ENCODE data around the gene BRSK2.
"Not testable (repeated sequence)": the region's sequence is repeated elsewhere in the genome, so short reads cannot be mapped to it uniquely, and the experiment has no call there.

BRSK2 gene

DNA sequence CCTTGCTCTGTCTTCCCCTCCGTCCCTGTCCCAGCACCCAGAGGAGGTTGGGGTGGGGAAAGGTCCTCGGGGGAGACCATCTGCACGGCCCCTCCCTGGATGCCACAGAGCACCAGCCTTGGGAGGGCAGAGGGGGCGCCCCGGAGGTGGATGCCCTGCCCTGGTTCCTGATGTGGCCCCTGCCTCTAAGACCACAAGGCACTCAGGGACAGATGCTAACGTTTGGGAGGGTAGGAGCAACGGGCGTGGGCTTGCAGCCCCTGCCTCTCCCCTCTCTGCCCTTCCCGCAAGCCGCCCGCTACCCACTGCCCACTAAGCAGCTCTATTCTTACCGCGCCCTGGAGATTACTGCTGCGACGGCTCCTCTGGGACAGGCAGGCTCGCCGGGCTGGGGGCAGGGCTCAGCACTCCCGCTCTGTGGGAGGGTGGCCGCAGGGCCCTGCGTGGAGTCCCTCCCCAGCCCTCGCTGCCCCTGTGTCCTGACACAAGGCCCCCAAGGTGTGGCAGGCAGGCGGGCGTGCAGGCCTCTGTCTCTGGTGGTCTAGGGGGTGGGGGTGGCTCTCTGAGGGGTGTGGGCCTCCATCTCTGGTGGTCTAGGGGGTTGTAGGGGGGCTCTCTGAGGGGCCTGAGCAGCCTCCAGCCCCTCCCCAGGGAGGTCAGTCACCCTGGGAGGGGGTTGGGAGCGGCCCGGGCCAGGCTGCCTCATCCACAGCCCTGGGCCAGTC, 14.9 kb downstream of the BRSK2 start:
- Mint-ChIP-seq H3K9me3 (no peaks in the 10 kb centered on the region), H3K27ac (no peak overlapping the region), H3K4me3 (no peak overlapping the region), H3K4me1 (peaks cover 4% of the 10 kb centered on the region), H3K27me3 (peaks cover 22% of the 10 kb centered on the region)
- ATAC-seq: no peak
- DNase-seq: no peak

- H3K4me3 Mint-ChIP-seq: no peak overlapping the region
- H3K27ac Mint-ChIP-seq: no peak overlapping the region
- no peak for ATAC-seq
- DNase-seq: no peak
- H3K27me3 Mint-ChIP-seq: peaks cover 20% of the 10 kb centered on the region
- no peaks in the 10 kb centered on the region for H3K9me3 Mint-ChIP-seq
- peaks cover 4% of the 10 kb centered on the region for H3K4me1 Mint-ChIP-seq
These were observed 15.7 kb downstream of the BRSK2 start for GRCh38 chr11:1405186-1406020.

DNA sequence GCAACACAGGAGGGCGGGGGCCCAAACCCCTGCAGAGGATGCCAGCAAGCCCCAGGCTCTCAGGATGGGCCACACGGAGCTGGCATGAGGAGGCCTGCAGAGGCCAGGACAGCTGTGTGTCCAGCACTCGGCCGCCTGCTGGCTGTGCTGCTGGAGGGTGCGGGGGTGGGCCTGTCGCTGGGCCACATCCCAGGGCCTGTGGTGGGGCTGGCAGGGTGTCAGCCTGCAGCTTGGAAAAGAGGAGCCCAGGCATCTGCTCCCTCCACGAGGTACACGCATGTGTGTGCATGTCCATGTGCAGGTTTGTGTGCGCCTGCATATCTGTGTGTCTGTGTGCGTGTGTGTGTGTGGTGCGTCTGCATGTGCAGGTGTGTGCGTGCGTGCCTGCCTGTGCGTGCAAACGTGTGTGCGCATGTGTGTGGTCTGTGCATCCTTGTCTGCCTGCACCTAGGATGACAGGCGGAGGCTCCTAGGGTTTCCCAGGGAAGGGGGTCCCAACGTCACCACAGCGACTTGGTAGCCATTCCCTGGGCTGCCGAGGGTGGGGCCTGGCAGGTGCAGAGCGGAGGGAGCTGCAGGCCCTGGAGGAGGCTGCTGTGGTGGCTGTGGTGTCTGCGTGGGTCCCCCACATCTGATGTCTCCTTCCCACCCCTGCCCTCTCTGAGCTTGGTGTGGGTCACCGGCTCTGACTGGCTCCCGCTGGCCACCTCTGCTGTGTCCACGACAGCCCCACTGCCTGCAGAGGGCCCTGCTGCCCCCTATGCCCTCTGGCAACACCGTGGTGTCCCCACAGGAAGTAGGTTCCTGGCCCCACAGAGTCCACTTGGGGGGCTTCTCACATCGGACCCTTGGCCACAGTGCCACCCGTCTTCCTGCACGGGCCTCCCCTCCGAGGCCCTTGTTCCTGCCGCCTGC, 17.1 kb downstream of the BRSK2 start:
- ATAC-seq (no peak), DNase-seq (no peak)
- H3K4me1 Mint-ChIP-seq: no peaks in the 10 kb centered on the region
- no peaks in the 10 kb centered on the region for H3K9me3 Mint-ChIP-seq
- H3K27ac Mint-ChIP-seq: no peak overlapping the region
- no peak overlapping the region for H3K4me3 Mint-ChIP-seq
- H3K27me3 Mint-ChIP-seq: peaks cover 6% of the 10 kb centered on the region

- Mint-ChIP-seq H3K4me1 (no peaks in the 10 kb centered on the region), H3K9me3 (no peaks in the 10 kb centered on the region), H3K4me3 (no peak overlapping the region), H3K27me3 (peaks cover 5% of the 10 kb centered on the region), H3K27ac (peak overlapping the region in 1 of 2 donors; percentile 34)
- no peak for DNase-seq
- ATAC-seq: no peak
These were observed 17.9 kb downstream of the BRSK2 start for GRCh38 chr11:1407668-1408067.

DNA sequence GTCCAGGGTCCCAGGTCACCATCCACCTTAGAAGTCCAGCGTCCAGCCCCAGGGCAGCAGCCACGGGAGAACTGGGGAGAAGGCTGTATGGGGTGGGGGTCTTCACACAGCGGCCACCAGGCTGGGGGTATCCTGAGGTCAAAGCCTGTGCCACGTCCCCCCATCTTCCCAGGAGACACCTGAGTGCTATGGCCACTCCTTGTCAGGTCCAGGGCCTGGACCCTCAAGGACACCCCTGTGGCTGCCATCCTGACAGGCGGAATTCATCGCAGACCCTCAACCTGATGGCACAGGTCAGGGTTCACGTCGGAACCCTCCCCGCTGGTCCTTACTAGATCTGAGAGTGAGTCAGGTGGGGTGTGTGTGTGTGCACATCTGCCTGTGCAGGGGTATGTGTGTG, 18.6 kb downstream of the BRSK2 start:
- H3K9me3 Mint-ChIP-seq: no peaks in the 10 kb centered on the region
- no peak for ATAC-seq
- H3K27ac Mint-ChIP-seq: no peak overlapping the region
- H3K4me3 Mint-ChIP-seq: no peak overlapping the region
- DNase-seq: no peak
- no peaks in the 10 kb centered on the region for H3K4me1 Mint-ChIP-seq
- peaks cover 5% of the 10 kb centered on the region for H3K27me3 Mint-ChIP-seq

GRCh38 chr11:1409108-1409851, 19.5 kb downstream of the BRSK2 start:
- Mint-ChIP-seq H3K27me3 (peaks cover 5% of the 10 kb centered on the region), H3K4me3 (no peak overlapping the region), H3K27ac (peak overlapping the region in 1 of 2 donors; percentile 61), H3K4me1 (no peaks in the 10 kb centered on the region), H3K9me3 (no peaks in the 10 kb centered on the region)
- ATAC-seq (no peak), DNase-seq (no peak)

GRCh38 chr11:1409852-1410125, 20.1 kb downstream of the BRSK2 start:
- not testable (repeated sequence) for H3K27me3 Mint-ChIP-seq, H3K9me3 Mint-ChIP-seq, DNase-seq, ATAC-seq, H3K4me1 Mint-ChIP-seq, H3K4me3 Mint-ChIP-seq
- H3K27ac Mint-ChIP-seq: peak overlapping the region in 1 of 2 donors; percentile 61

GRCh38 chr11:1410366-1411291, 20.9 kb downstream of the BRSK2 start:
- H3K9me3 Mint-ChIP-seq: no peaks in the 10 kb centered on the region
- H3K27ac Mint-ChIP-seq: no peak overlapping the region
- H3K27me3 Mint-ChIP-seq: peaks cover 5% of the 10 kb centered on the region
- no peak overlapping the region for H3K4me3 Mint-ChIP-seq
- ATAC-seq (no peak), DNase-seq (no peak)
- H3K4me1 Mint-ChIP-seq: no peaks in the 10 kb centered on the region

GRCh38 chr11:1411301-1411700, 21.6 kb downstream of the BRSK2 start:
- DNase-seq (no peak), ATAC-seq (no peak)
- peaks cover 0 to 4% of the 10 kb centered on the region in 2 donors for H3K9me3 Mint-ChIP-seq
- H3K4me1 Mint-ChIP-seq: no peaks in the 10 kb centered on the region
- no peak overlapping the region for H3K4me3 Mint-ChIP-seq
- peaks cover 5% of the 10 kb centered on the region for H3K27me3 Mint-ChIP-seq
- no peak overlapping the region for H3K27ac Mint-ChIP-seq

DNA sequence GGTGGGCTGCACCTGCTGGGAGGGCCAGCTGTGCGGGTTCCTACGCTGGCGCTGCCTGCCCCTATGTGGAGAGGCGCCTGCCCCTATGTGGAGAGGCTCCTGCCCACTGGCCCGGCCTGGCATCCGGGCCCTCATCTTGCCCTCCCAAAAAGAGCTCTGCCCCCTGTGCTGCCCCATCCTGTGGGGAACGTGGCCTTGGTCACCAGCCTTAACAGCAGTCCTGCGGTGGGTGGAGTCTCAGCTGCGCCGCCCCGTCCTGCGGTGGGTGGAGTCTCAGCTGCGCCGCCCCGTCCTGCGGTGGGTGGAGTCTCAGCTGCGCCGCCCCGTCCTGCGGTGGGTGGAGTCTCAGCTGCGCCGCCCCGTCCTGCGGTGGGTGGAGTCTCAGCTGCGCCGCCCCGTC, 22.0 kb downstream of the BRSK2 start:
- ATAC-seq: not testable (repeated sequence)

GRCh38 chr11:1412377-1413095, 22.8 kb downstream of the BRSK2 start:
- H3K9me3 Mint-ChIP-seq: peaks cover 0 to 12% of the 10 kb centered on the region in 2 donors
- ATAC-seq: peak; percentile 48
- H3K4me1 Mint-ChIP-seq: no peaks in the 10 kb centered on the region
- no peak overlapping the region for H3K4me3 Mint-ChIP-seq
- peaks cover 5% of the 10 kb centered on the region for H3K27me3 Mint-ChIP-seq
- no peak overlapping the region for H3K27ac Mint-ChIP-seq
- DNase-seq: no peak

More for the DNA sequence above, 22.0 kb downstream of the BRSK2 start:
- H3K4me1 Mint-ChIP-seq, H3K9me3 Mint-ChIP-seq, H3K27me3 Mint-ChIP-seq, DNase-seq, H3K4me3 Mint-ChIP-seq, H3K27ac Mint-ChIP-seq: not testable (repeated sequence)

GRCh38 chr11:1414650-1415049, 24.9 kb downstream of the BRSK2 start:
- H3K4me3 Mint-ChIP-seq: no peak overlapping the region
- no peaks in the 10 kb centered on the region for H3K4me1 Mint-ChIP-seq
- H3K27me3 Mint-ChIP-seq: peaks cover 1% of the 10 kb centered on the region
- H3K9me3 Mint-ChIP-seq: peaks cover 4 to 23% of the 10 kb centered on the region in 2 donors
- no peak overlapping the region for H3K27ac Mint-ChIP-seq
- ATAC-seq (no peak), DNase-seq (no peak)

DNA sequence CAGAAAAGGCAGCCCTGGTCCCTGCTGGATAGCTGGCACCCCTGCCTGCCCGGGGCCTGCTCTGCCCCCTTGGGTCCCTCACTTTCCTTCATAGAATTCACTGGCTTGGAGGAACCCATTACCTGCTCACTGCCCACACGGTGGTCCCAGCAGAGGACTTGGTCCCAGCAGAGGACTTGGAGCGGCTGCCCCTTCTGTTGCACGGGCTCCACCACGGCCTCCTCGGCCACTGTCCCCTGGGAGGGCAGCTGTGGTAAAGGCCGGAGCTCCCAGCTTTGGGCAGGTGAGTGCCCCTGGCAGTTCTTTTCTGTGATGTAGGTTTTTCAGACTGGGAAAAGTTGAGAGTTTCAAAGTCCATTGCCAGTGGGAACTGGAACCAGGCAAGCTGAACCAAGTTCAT, 25.9 kb downstream of the BRSK2 start:
- DNase-seq (no peak), ATAC-seq (no peak)
- Mint-ChIP-seq H3K4me1 (no peaks in the 10 kb centered on the region), H3K9me3 (peaks cover 4 to 32% of the 10 kb centered on the region in 2 donors), H3K27ac (no peak overlapping the region), H3K27me3 (no peaks in the 10 kb centered on the region), H3K4me3 (no peak overlapping the region)

Measured in stimulated activated naive CD8-positive, alpha-beta T cell treated with anti-CD3 and anti-CD28 coated beads, Interleukin-15, amount 100 ng/mL, for 72 hours (primary cell).